NOMO-1 treated with dmso at 0.1 percent for 144 hours (cell line): ENCODE data around the gene PTPRN2.

Experiments used
- DNase-seq: peaks from one replicate; lab custom pipeline; 2025; ENCODE audit not compliant: unreplicated experiment; lab: John Stamatoyannopoulos, UW

Gene PTPRN2

GRCh38 chr7:158602905-158603772 lies 15.5 kb upstream of the PTPRN2 start:
- DNase-seq: no peak

GRCh38 chr7:158602041-158602440 lies 14.4 kb upstream of the PTPRN2 start:
- DNase-seq: no peak

- DNase-seq: no peak
Measured at GRCh38 chr7:158601090-158601489, 13.5 kb upstream of the PTPRN2 start.

- DNase-seq: no peak
Measured at GRCh38 chr7:158596745-158597144, 9.1 kb upstream of the PTPRN2 start.

- DNase-seq: no peak
Measured at GRCh38 chr7:158596309-158596708, 8.7 kb upstream of the PTPRN2 start.

- no peak for DNase-seq
Measured at GRCh38 chr7:158595068-158595467, 7.4 kb upstream of the PTPRN2 start.

GRCh38 chr7:158592541-158592940 lies 4.9 kb upstream of the PTPRN2 start:
- DNase-seq: no peak

- no peak for DNase-seq
Measured at GRCh38 chr7:158591944-158592343, 4.3 kb upstream of the PTPRN2 start.

- no peak for DNase-seq
Measured at GRCh38 chr7:158590181-158590530, 2.5 kb upstream of the PTPRN2 start.

- DNase-seq: no peak
Measured at GRCh38 chr7:158589653-158590052, 2.0 kb upstream of the PTPRN2 start.

GRCh38 chr7:158588878-158589442 lies 1.3 kb upstream of the PTPRN2 start:
- no peak for DNase-seq

GRCh38 chr7:158588085-158588877 lies 658 bp upstream of the PTPRN2 start:
- DNase-seq: no peak

GRCh38 chr7:158586499-158587161 lies 993 bp downstream of the PTPRN2 start:
- no peak for DNase-seq

GRCh38 chr7:158585721-158586498 lies 1.7 kb downstream of the PTPRN2 start:
- DNase-seq: no peak

- DNase-seq: no peak
Measured at GRCh38 chr7:158584407-158584806, 3.2 kb downstream of the PTPRN2 start.

GRCh38 chr7:158583810-158584209 lies 3.8 kb downstream of the PTPRN2 start:
- DNase-seq: no peak

GRCh38 chr7:158583143-158583542 lies 4.5 kb downstream of the PTPRN2 start:
- DNase-seq: no peak

GRCh38 chr7:158582089-158582456 lies 5.5 kb downstream of the PTPRN2 start:
- DNase-seq: no peak

- DNase-seq: no peak
Measured at GRCh38 chr7:158581440-158582088, 6.1 kb downstream of the PTPRN2 start.
